GM21528 (cell line): Measurements from ENCODE around the gene PAH.
"Not testable (repeated sequence)": the region's sequence is repeated elsewhere in the genome, so short reads cannot be mapped to it uniquely, and the experiment has no call there.

Experiments used
- ATAC-seq: cut with Tn5 transposase; IDR thresholded peaks from one replicate; pipeline ENCODE4 v1.9.1; 2021; ENCODE audit warnings: mild to moderate bottlenecking, moderate library complexity; ENCODE audit not compliant: unreplicated experiment, low FRiP score

Gene PAH

GRCh38 chr12:102833687-102834441, 83.2 kb downstream of the PAH start:
- ATAC-seq, result no peak

- ATAC-seq, result not testable (repeated sequence)
Measured at GRCh38 chr12:102832826-102833225, 84.2 kb downstream of the PAH start.

GRCh38 chr12:102824218-102824835, 92.7 kb downstream of the PAH start:
- ATAC-seq, result no peak

- ATAC-seq, result no peak
Measured at GRCh38 chr12:102821149-102821548, 95.9 kb downstream of the PAH start.

GRCh38 chr12:102816816-102817434, 100.1 kb downstream of the PAH start:
- peak; percentile 63 for ATAC-seq

GRCh38 chr12:102814691-102815367, 102.2 kb downstream of the PAH start:
- no peak for ATAC-seq

GRCh38 chr12:102812344-102812743, 104.7 kb downstream of the PAH start:
- no peak for ATAC-seq

GRCh38 chr12:102811110-102811737, 105.8 kb downstream of the PAH start:
- ATAC-seq, result no peak

GRCh38 chr12:102808412-102808811, 108.6 kb downstream of the PAH start:
- no peak for ATAC-seq

- ATAC-seq, result no peak
Measured at GRCh38 chr12:102806592-102806991, 110.5 kb downstream of the PAH start.

GRCh38 chr12:102806110-102806509, 110.9 kb downstream of the PAH start:
- no peak for ATAC-seq

- ATAC-seq, result no peak
Measured at GRCh38 chr12:102800565-102800964, 116.5 kb downstream of the PAH start.

- ATAC-seq, result no peak
Measured at GRCh38 chr12:102799229-102799628, 117.8 kb downstream of the PAH start.

GRCh38 chr12:102797528-102797927, 119.5 kb downstream of the PAH start:
- ATAC-seq, result no peak

- no peak for ATAC-seq
Measured at GRCh38 chr12:102793921-102794320, 123.1 kb downstream of the PAH start.
